ENCODE data around the gene ZNF385A. TPM values are rescaled to one million over a fixed set of nuclear protein-coding genes. Genes with fewer than 3 reads are reported as not detected.

Gene ZNF385A
- total and polyA plus RNA-seq, 9 of the 15 experiments (the other 6 are each of a cell fraction or from before 2014, with no cell fraction given): 1.0 to 111 (median 7.7) TPM

GRCh38 chr12:54370171-54370730, 14.3 kb downstream of the ZNF385A start (continued):
- TF ChIP-seq ZBTB33 (CRISPR knock-in tag; IDR thresholded peaks at IDR 0.05) (peak; percentile 97), CREM (IDR thresholded peaks at IDR 0.05; ENCODE audit: low read depth) (peak; percentile 62; the same call in 1 of the 2 replicates), TFAM (CRISPR knock-in tag; conservative IDR thresholded peaks at IDR 0.05) (no peak), GTF2E2 (tag; IDR thresholded peaks at IDR 0.05) (no peak), ZNF212 (CRISPR knock-in tag; IDR thresholded peaks at IDR 0.05) (no peak), USF2 (CRISPR knock-in tag; IDR thresholded peaks at IDR 0.05) (no peak), RREB1 (CRISPR knock-in tag; IDR thresholded peaks at IDR 0.05) (no peak), MXD1 (CRISPR knock-in tag; IDR thresholded peaks at IDR 0.05; ENCODE audit: borderline replicate concordance, poor library complexity, severe bottlenecking) (no peak), MECOM (CRISPR knock-in tag; IDR thresholded peaks at IDR 0.05) (no peak), HNRNPL (IDR thresholded peaks at IDR 0.05; ENCODE audit: low read depth, low read length) (peak; percentile 89; the same call in 1 of the 2 replicates)
